Endodermal cell (in vitro differentiated cells): ENCODE results near the gene EEFSEC. TPM values are rescaled to one million over a fixed set of nuclear protein-coding genes. Genes with fewer than 3 reads are reported as not detected.

ENCODE experiments used
- DNase-seq: peaks from one replicate; pipeline ENCODE4 v3.0.0-alpha.2; 2017
- H3K27ac ChIP-seq: 2 replicates; pipeline ENCODE4 v1.5.1; 2013; ENCODE audit warnings: mild to moderate bottlenecking, low read depth, low read length, moderate library complexity
- H3K27me3 ChIP-seq: 2 replicates; pipeline ENCODE4 v1.6.1; 2013; ENCODE audit warnings: mild to moderate bottlenecking, low read length, moderate library complexity; ENCODE audit not compliant: insufficient read depth, control insufficient read depth, poor library complexity, severe bottlenecking
- H3K36me3 ChIP-seq: 2 replicates; pipeline ENCODE4 v1.7.0; 2013; ENCODE audit warnings: mild to moderate bottlenecking, low read length, moderate library complexity; ENCODE audit not compliant: control insufficient read depth, insufficient read depth
- H3K4me1 ChIP-seq: one replicate; pipeline ENCODE4 v1.7.0; 2013; ENCODE audit warnings: low read length; ENCODE audit not compliant: control insufficient read depth, insufficient read depth
- H3K4me3 ChIP-seq: 2 replicates; pipeline ENCODE4 v1.5.1; 2013; ENCODE audit warnings: mild to moderate bottlenecking, low read length, moderate library complexity
- H3K9ac ChIP-seq: 2 replicates; pipeline ENCODE4 v1.6.1; 2013; ENCODE audit warnings: mild to moderate bottlenecking, low read length, moderate library complexity; ENCODE audit not compliant: poor library complexity, severe bottlenecking; ENCODE audit errors: extremely low read depth
- H3K9me3 ChIP-seq: 2 replicates; pipeline ENCODE4 v1.6.1; 2013; ENCODE audit warnings: mild to moderate bottlenecking, low read length, moderate library complexity; ENCODE audit not compliant: control insufficient read depth
- H3K27ac Mint-ChIP-seq: 2 replicates; pipeline ENCODE4 v1.8.0; 2020; ENCODE audit warnings: mixed read lengths
- H3K27me3 Mint-ChIP-seq: 2 replicates; pipeline ENCODE4 v1.8.0; 2021; ENCODE audit warnings: mild to moderate bottlenecking, mixed read lengths; ENCODE audit not compliant: insufficient read depth
- H3K36me3 Mint-ChIP-seq: 2 replicates; pipeline ENCODE4 v1.8.0; 2020; ENCODE audit warnings: low read depth, mixed read lengths
- H3K4me1 Mint-ChIP-seq: 2 replicates; pipeline ENCODE4 v1.8.0; 2020; ENCODE audit warnings: mixed read lengths
- H3K4me3 Mint-ChIP-seq: 2 replicates; pipeline ENCODE4 v1.8.0; 2020; ENCODE audit warnings: mild to moderate bottlenecking, moderate library complexity, mixed read lengths
- H3K9me3 Mint-ChIP-seq: 2 replicates; pipeline ENCODE4 v1.8.0; 2020; ENCODE audit warnings: mild to moderate bottlenecking, mixed read lengths
- CTCF ChIP-seq: fragments of 200-600 bp; sonication (generic); conservative IDR thresholded peaks from 2 replicates; pipeline ENCODE4 v1.5.0; 2021; ENCODE audit warnings: antibody characterized with exemption, mild to moderate bottlenecking
- WGBS, 2 experiments: methylation state at CpG; one replicate each; pipeline versions ENCODE4 v1.1.5 to v1.1.7; 2013; ENCODE audit warnings: missing lambda C conversion rate in 2 of 2, mixed read lengths in 1 of 2; ENCODE audit not compliant: insufficient coverage in 1 of 2, insufficient read length in 1 of 2; 5-methylcytosine and 5-hydroxymethylcytosine counted together
- total RNA-seq, 2 donors: library from RNA; stranded (reverse); fragmentation: NEBNext Ultra II Directional in 1 of 2; extraction: Animal tissue kit (Norgen Biotek cat#: 25700) in 1 of 2; gene quantifications; 2 replicates in 1 of 2; 3 replicates in 1 of 2; pipeline ENCODE4 v1.2.1, GENCODE V29; 2021

Gene EEFSEC
- total RNA-seq, 2 donors from 2014 or later, result 11.9 to 15.8 TPM

GRCh38 chr3:128326051-128326823, 173.0 kb downstream of the EEFSEC start:
- no peak overlapping the region for H3K4me3 Mint-ChIP-seq
- Histone ChIP-seq H3K9ac (no peak overlapping the region), H3K4me1 (no peaks in the 10 kb centered on the region), H3K9me3 (no peaks in the 10 kb centered on the region), H3K36me3 (no peaks in the 10 kb centered on the region), H3K27ac (no peak overlapping the region), H3K4me3 (no peak overlapping the region), H3K27me3 (no peaks in the 10 kb centered on the region)
- no peak for TF ChIP-seq CTCF
- H3K36me3 Mint-ChIP-seq, result no peaks in the 10 kb centered on the region
- peak; percentile 26 for DNase-seq
- 85 to 100% methylated on average over 1 to 4 of the region's 4 CpGs for WGBS, 2 experiments
- peaks cover 8% of the 10 kb centered on the region for H3K4me1 Mint-ChIP-seq
- no peaks in the 10 kb centered on the region for H3K9me3 Mint-ChIP-seq
- no peak overlapping the region for H3K27ac Mint-ChIP-seq
- H3K27me3 Mint-ChIP-seq, result no peaks in the 10 kb centered on the region

- Histone ChIP-seq H3K4me3 (no peak overlapping the region), H3K27me3 (no peaks in the 10 kb centered on the region), H3K9me3 (no peaks in the 10 kb centered on the region), H3K27ac (no peak overlapping the region), H3K4me1 (no peaks in the 10 kb centered on the region), H3K9ac (no peak overlapping the region), H3K36me3 (no peaks in the 10 kb centered on the region)
- H3K4me3 Mint-ChIP-seq, result no peak overlapping the region
- no peaks in the 10 kb centered on the region for H3K36me3 Mint-ChIP-seq
- H3K9me3 Mint-ChIP-seq, result no peaks in the 10 kb centered on the region
- no peak overlapping the region for H3K27ac Mint-ChIP-seq
- no peaks in the 10 kb centered on the region for H3K27me3 Mint-ChIP-seq
- 93 to 96% methylated on average over 5 to 6 of the region's 6 CpGs for WGBS, 2 experiments
- no peak for TF ChIP-seq CTCF
- peak; percentile 24 for DNase-seq
- peaks cover 8% of the 10 kb centered on the region for H3K4me1 Mint-ChIP-seq
These were observed 174.3 kb downstream of the EEFSEC start for GRCh38 chr3:128327606-128328031.

- Mint-ChIP-seq H3K27ac (no peak overlapping the region), H3K9me3 (no peaks in the 10 kb centered on the region), H3K36me3 (no peaks in the 10 kb centered on the region), H3K27me3 (no peaks in the 10 kb centered on the region), H3K4me3 (no peak overlapping the region), H3K4me1 (peaks cover 8% of the 10 kb centered on the region)
- Histone ChIP-seq H3K27ac (no peak overlapping the region), H3K9me3 (no peaks in the 10 kb centered on the region), H3K36me3 (no peaks in the 10 kb centered on the region), H3K27me3 (no peaks in the 10 kb centered on the region), H3K4me3 (no peak overlapping the region), H3K4me1 (no peaks in the 10 kb centered on the region), H3K9ac (no peak overlapping the region)
- DNase-seq, result peak; percentile 20
- no peak for TF ChIP-seq CTCF
- 91 to 94% methylated on average over 8 to 12 of the region's 12 CpGs for WGBS, 2 experiments
These were observed 175.5 kb downstream of the EEFSEC start for GRCh38 chr3:128328546-128329458.
